HG02884 (cell line): Measurements from ENCODE around the gene ANK2.

ENCODE experiments used
- ATAC-seq: cut with Tn5 transposase; IDR thresholded peaks from one replicate; pipeline ENCODE4 v1.9.1; 2021; ENCODE audit warnings: mild to moderate bottlenecking, moderate library complexity; ENCODE audit not compliant: unreplicated experiment

The ANK2 gene

DNA sequence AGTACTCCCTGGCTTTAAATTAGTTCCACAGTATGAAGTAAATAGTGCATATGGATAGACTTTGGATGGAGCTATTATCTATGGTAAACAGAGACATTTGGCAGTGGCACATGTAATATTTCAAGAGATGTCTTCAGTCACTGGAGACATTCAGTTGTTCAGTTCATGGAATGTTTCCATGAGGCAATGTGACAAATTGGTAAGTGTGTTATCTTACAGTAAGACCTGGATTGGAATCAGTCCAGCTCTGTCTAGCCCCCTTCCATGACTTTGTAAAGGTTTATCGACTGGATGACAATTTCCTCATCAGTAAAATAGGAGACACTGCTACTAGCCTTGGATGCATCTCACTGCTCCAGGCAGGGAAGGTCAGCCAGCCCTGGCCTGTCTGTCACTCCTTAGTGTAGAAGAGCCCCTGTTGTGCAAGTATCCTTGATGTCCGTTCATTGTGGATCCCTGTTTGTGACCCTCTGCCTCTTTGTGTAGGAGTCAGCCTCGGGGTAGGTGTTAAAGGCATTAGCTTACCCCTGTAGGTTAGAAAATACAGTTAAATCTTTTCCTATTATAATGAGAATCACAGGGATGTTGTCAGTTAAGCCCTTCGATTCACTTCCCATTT, 335.9 kb downstream of the ANK2 start:
- ATAC-seq: no peak

DNA sequence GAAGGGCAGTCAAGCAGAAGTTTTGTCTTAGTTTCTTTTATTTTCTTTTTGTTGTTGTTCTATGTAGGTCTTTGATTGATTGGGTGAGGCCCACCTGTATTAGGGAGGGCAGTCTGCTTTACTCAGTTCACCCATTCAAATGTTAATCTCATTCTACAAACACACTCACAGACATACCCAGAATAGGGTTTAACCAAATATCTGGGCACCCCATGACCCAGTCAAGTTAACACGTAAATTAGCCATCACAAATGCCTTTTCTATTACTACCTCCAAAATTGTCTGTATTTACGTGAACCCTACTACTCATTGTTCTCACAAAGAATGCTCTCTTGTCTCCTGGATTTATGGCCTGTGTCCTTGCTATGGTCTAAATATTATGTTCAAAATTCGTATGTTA, 339.7 kb downstream of the ANK2 start:
- ATAC-seq: no peak

DNA sequence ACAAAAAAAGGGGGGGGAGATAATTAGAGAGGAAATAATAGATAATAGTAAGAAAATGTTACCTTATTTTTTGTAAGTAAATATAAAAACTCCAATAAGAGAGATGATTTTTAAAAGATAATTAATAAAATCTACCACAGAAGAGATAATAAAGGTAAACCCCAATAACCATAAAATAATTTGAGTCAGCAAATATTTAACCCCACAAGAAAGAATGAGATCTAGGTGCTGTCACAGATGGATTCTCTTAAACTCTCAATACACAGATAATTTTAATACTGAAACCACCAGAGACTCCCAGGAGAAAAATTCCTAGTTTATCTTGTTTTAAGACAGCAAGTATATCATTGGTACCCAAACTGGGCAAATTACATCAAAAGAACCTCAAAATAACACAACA, 341.4 kb downstream of the ANK2 start:
- ATAC-seq: no peak

DNA sequence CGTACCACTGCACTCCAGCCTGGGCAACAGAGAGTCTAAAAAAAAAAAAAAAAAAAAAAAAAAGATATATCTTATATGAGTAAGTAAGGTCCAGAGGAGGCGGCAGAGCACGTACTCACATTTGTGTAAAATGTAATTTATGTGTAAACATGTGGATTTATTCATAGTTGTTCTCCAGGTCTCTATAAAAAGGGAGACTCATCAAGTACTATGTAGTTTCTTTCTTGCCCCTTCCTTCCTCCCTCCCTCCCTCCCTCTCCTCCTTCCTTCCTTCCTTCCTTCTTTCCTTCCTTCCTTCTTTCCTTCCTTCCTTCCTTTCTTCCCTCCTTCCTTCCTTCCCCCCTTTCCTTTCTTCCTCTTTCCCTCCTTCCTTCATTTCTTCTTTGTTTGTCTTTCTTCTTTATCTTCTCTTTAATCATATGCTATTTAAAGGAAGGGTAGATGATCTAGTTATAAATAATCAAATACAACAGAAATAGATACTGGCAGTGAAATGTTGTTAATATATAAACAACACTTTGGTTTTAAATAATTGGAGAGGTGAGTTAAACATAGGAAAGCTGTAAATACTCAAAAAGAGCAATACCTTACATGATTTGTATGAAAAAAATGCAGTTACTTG, 344.8 kb downstream of the ANK2 start:
- ATAC-seq: no peak

DNA sequence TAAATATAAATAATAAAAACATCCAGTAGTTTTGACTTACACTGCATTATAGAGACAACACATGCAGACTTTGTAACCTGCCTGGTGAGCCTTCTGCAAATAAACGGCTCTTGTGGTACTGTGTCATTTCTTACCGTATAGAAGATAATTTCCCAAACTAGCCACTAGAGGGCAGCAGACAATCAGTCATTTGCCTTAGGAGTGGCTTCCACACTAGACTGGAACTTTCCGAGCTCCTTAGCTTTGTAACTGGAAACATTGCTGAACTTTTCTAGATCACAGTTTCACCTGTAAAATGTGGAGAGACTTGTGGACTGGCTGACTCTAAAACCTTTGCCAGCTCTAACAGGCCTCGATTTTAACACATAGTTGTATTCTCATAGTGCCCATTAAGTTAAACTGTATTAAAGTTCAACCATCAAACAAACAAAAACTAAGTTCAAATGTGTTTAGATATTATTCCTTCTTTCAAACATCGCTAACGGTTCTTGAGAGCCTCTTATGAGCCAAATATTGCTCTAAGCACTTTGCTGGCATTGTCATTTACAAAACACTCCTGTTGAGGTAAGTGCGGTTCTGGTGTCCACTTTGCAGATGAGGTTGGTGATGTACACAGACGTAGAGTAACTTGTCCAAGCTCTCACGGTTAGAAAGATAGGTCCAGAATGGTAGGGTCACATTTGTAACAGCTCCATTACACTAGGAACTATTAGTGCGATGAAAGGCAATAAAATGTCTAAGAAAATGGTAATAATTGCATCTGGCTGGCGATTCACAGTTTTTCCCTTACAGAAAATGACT, 345.5 kb downstream of the ANK2 start:
- ATAC-seq: peak; percentile 94

DNA sequence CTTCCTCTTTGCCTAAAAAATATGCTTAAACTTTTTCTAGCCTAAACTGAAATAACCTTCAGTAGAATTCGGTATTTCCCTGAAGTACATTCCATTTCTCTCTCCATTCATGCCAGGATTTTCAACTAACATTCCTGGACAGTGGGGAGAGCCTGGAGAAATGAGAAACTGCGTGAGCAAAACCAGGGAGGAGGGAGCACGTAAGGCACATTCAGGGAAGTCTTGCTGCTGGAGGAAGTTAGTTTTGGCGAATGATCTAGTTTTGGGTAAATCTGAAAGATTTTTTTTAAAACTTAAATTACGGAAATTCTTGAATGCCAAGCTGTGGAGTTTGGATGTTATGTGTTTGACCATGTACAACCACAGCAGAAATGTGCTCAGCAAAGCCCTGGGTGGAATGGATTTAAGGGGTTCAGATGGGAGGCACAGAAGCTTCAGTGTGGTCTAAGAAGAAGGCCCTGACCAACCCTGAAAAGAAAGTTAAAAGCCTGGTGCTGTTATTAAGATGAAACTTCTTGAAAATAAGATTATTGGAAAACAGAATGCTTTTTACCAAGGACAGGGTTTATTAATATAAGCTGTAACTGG, 347.8 kb downstream of the ANK2 start:
- no peak for ATAC-seq

DNA sequence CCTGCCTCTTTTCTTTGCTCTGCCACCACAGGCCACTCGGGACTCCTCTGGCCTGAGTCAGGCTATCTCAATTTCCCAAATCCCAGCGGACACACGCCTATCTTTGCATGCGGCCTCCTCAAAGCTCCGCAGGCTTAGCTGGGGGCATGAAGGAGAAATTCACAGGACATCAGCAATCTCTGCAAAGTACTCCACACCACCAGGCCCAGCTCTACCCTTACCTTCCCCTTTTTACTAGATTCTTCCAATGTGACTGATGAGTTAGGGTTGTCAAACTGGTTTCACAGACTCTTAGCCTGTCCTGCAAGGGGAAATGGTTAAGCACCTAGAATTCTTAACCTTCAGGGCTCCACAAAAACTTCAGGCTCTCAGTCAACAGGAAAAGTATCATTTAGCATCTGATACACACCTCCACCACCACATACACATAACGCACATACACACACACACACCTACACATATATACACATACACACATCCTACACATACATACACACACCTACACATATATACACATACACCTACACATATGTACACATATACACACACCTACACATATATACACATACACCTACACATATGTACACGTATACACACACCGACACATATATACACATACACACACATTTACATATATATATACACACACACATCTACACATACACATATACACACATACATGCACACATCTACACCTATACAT, 349.1 kb downstream of the ANK2 start:
- no peak for ATAC-seq

DNA sequence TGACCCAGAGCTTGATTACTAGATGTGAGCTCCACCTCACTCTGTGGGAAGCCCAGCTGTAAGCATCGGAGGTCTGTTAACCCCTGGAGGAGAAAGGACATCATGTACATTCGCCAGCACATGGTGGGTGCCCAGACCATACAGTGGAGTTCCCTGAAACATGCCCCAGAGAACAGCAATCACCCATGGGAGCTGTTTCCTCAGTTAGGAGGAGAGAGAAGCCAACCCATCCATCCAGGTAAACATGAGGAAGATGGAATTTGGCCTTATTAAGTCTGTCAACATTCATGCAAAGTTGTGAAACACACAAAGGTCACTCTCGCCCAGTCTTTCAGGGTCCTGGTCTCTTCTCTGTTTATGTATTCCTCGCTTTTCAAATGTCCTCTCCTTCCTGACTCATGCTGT, 354.7 kb downstream of the ANK2 start:
- ATAC-seq: no peak

DNA sequence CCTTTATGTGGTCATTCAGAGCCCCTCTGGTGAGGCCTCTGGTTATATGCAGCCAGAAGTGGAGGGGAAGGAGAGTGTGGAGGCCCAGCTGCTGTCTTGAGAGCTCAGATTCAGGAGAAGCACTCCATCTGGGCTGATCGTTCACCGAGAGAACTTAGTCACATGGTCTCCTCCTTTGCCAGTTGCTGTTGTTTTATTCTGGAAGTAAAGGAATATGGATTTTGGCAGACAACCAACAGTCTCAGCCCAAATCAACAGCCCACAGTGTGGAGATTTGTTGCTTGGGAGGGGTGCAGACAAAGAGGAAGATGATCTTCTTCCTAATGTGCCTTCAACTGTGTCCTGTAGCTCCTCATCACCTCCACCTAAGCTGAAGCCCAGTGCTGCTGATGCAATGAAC, 355.4 kb downstream of the ANK2 start:
- ATAC-seq: no peak

DNA sequence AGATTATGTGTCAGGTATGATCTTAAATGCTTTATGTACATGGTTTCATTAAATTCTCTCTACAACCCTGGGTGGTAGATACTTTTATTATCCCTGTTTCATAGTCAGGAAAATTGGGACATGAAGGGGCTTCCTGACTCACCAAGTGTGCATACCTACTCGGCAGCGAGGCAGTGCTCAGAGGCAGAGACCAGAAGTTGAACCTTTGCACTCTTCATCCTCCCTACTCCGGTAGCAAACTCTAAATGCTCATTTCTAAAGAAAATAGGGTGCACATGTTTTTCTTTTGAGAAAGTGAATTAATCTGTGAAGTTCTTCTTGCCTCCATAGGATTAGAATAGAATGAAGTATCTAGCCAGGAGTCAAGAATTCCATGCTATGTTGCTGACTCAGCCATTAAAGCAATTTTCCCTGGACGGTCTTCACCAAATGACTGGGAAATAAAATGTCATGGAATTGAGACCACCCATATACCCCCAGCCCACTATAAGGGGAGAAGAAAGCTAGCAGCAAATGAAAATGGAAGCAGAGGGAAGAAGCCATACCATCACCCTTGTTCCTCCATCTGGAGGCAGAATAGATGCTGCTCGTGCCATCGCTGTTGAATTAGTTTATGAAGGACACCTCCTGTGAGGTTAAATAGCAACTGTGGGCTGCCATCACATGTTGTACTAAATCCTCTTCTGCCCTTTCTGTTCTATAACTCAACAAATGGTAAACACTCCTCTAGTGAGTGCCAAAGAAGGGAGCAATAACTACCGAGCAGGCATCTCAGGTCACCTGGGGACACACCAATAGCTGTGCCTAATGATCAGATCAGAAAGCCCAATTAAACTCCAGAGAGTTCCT, 356.6 kb downstream of the ANK2 start:
- no peak for ATAC-seq

DNA sequence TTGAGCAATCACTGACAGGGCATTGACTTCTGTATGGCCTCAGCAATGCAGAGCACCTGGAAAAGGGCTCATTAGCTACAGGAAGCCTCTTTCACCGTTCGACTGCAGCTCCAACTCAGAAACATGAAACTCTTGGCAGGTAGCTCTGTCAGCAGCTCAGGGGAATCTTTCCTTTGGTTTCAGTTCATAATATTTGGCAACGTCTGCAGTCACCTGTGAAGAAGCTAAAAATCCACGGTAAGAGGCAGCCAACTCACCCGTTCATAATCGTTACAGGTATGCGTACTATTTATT, 357.2 kb downstream of the ANK2 start:
- ATAC-seq: no peak

DNA sequence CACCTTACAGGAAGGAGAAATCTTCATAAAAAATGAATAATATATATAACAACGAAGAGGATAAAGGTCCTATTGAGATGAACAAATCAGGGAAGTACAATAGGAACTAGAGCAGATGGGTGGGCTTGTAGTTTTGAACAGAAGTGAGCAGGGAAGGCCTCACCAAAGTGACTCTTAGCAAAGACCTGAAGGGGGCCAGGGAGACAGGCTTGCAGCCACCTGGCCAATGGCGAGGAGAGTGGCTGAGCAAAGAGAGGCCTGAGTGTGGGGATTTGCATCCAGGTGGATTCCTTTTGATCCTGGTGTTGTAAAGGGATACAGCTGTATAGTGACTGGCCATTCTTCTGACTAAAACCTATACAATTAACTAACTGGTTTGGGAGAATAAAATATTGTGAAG, 358.0 kb downstream of the ANK2 start:
- ATAC-seq: no peak

DNA sequence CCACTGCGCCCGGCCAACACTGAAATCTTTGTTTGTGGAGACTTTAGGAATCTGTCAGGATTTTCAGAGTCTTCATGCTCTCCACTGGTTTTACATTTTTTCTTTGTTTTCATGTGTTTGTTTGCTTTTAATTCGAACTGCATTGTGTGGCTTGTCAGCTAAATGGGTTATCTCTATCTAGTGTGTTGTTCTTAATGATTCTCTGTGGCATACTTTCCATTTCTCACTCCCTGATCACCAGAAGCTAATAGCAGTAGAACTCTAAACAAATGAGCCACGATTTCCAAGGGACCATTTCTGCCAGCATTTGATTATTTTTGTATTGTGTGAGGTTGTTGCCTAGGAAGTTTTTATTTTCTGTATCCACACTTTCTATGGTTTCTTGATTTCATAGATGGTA, 359.7 kb downstream of the ANK2 start:
- no peak for ATAC-seq

DNA sequence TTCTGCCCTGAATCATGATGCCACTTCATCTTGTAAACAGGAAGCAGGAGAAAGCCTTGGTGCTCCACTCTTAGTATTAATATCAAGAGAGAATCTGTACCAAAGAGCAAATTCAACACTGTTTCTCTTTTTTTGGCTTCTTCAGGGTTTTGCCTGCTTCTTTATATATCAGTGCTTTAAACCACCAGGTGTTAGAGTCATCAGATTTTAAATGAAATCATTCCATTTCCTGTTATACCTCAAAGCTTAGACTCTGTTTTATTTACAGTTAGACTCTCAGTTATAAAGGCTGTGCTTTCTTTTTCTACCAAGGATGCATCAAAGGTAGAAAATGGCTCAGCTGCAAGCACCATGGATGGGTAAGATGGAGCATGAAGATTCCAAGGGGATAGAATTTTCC, 361.2 kb downstream of the ANK2 start:
- ATAC-seq: no peak

DNA sequence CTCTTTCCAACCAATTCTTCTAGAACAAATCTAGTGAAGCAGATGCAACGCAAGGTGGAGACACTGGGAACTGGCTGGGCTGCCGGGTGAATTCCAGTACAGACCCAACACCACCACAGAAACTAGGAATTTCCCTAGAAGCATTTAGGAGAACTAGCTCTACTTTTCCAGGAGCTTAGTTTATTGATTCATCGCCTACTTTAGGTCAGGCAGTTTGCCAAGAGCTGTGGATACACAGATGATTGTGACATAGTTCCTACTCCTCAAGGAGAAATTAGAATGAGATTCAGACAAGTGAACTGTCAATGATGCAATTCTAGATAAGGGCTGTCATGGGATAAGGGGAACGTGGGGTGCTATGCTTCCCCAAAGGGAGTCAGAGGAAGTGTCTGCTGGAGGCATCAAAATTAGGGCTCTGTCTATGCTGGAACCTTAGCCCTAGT, 362.1 kb downstream of the ANK2 start:
- ATAC-seq: no peak

DNA sequence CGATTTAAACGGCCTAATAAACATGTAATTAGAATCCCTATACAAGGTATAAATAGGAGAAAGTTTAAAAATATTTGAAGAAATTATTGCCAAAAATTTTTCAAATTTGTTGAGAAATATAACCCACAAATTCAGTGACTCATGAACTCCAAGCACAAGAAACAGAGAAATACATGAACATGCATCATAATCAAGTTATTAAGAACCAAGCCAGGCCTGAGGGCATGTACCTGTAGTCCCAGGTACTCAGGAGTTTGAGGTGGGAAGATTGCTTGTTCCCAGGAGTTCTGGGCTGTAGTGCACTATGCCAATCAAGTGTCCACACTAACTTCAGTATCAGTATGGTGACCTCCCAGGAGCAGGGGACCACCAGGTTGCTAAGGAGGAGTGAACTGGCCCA, 370.2 kb downstream of the ANK2 start:
- no peak for ATAC-seq

DNA sequence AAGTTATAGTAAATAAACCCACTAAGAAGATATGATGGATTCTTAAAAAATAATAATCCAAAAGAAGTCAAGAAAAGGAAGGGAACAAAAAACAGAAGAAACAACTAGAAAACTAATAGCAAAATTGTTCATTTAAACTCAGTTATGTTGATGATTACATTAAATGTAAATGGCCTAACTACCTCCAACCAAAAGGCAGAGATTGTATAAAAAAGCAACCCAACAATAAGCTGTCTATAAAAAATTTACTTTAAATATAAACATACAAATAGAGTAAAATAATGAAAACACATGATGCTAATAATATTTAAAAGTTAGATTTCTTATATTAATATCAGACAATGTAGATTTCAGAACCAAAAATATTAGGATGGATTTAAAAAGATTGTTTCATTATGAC, 371.5 kb downstream of the ANK2 start:
- no peak for ATAC-seq

DNA sequence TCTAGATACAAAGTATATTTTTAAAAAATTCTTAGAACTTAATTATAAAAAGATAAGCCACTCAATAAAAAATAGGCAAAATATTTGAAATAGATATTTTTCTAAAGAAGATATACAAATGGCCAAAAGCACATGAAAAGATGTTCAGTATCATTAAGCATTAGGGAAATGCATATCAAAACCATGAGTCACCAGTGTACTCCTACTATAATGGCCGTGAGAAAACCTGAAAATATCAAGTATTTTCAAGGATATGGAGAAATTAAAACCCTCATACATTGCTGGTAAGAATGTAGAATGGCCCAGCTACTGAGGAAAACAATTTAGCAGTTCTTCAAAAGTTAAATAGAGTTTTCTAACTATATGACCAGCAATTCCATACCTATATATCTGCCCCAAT, 374.2 kb downstream of the ANK2 start:
- no peak for ATAC-seq

DNA sequence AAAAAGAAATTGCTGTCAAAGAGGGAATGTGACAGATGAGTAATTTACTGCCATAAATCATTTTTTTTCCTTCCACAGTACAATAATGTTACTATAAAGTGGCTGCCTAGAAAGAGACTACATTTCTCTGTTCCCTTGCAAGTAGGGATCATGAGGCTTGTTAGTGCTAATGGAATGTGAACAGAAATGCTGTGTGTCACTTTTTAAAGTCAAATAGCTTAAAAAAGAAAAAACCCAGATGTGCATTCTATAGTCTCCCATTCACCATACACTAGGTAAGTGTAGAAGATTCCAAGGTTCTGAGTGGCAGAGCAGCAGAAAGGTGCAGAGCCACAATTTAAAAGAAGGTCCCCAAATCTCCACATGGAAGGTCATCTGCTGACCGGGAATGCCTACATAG, 383.7 kb downstream of the ANK2 start:
- ATAC-seq: no peak
